GM18858 (cell line): ENCODE results near the gene LILRB4.
"Not testable (repeated sequence)": the region's sequence is repeated elsewhere in the genome, so short reads cannot be mapped to it uniquely, and the experiment has no call there.

Experiments used
- ATAC-seq: cut with Tn5 transposase; IDR thresholded peaks from one replicate; pipeline ENCODE4 v1.9.1; 2021; ENCODE audit not compliant: unreplicated experiment

Gene LILRB4

GRCh38 chr19:54662730-54663129 lies at the start of gene LILRB4:
LILRB4 (plus strand) TSS chr19:54662985; CDS start chr19:54663034, 49 bp downstream.
- ATAC-seq: no peak

GRCh38 chr19:54614726-54615125 lies 48.1 kb upstream of the LILRB4 start:
- no peak for ATAC-seq

GRCh38 chr19:54616057-54616456 lies 46.7 kb upstream of the LILRB4 start:
- no peak for ATAC-seq

- ATAC-seq: peak; percentile 68
These were observed 45.8 kb upstream of the LILRB4 start for GRCh38 chr19:54616821-54617560.

GRCh38 chr19:54620464-54620863 lies 42.3 kb upstream of the LILRB4 start:
- ATAC-seq: no peak

GRCh38 chr19:54622431-54622830 lies 40.4 kb upstream of the LILRB4 start:
- ATAC-seq: no peak

- not testable (repeated sequence) for ATAC-seq
These were observed 38.6 kb upstream of the LILRB4 start for GRCh38 chr19:54624234-54624633.

GRCh38 chr19:54624934-54625730 lies 37.7 kb upstream of the LILRB4 start:
- not testable (repeated sequence) for ATAC-seq

- ATAC-seq: no peak
These were observed 36.0 kb upstream of the LILRB4 start for GRCh38 chr19:54626757-54627156.

GRCh38 chr19:54627912-54628311 lies 34.9 kb upstream of the LILRB4 start:
- not testable (repeated sequence) for ATAC-seq

- not testable (repeated sequence) for ATAC-seq
These were observed 32.5 kb upstream of the LILRB4 start, which contains the start of gene LILRB1 for GRCh38 chr19:54630262-54630661. LILRB1 (plus strand) TSS chr19:54630484; CDS start chr19:54631074, 590 bp downstream.

- no peak for ATAC-seq
These were observed 32.0 kb upstream of the LILRB4 start for GRCh38 chr19:54630782-54631181.

GRCh38 chr19:54631489-54632337 lies 31.1 kb upstream of the LILRB4 start:
- not testable (repeated sequence) for ATAC-seq

- ATAC-seq: not testable (repeated sequence)
These were observed 30.3 kb upstream of the LILRB4 start for GRCh38 chr19:54632517-54632916.

GRCh38 chr19:54633401-54633800 lies 29.4 kb upstream of the LILRB4 start:
- no peak for ATAC-seq

- ATAC-seq: not testable (repeated sequence)
These were observed 26.7 kb upstream of the LILRB4 start for GRCh38 chr19:54636081-54636480.

- no peak for ATAC-seq
These were observed 24.1 kb upstream of the LILRB4 start for GRCh38 chr19:54638683-54639082.

- ATAC-seq: not testable (repeated sequence)
These were observed 19.8 kb upstream of the LILRB4 start for GRCh38 chr19:54642953-54643352.

- ATAC-seq: not testable (repeated sequence)
These were observed 19.2 kb upstream of the LILRB4 start for GRCh38 chr19:54643583-54643982.

GRCh38 chr19:54644056-54644455 lies 18.7 kb upstream of the LILRB4 start:
- no peak for ATAC-seq

- ATAC-seq: no peak
These were observed 16.4 kb upstream of the LILRB4 start for GRCh38 chr19:54646331-54646841.
